Mesenchymal stem cell (in vitro differentiated cells and primary cell): ENCODE results near the gene KRT14.

ENCODE experiments used
- DNase-seq: peaks from one replicate; pipeline ENCODE4 v3.0.0-alpha.2; 2013
- H2AFZ ChIP-seq: one replicate; pipeline ENCODE4 v1.6.1; 2013; ENCODE audit warnings: low read depth, mild to moderate bottlenecking, control low read depth, inconsistent platforms, low read length, moderate library complexity
- H2AK5ac ChIP-seq: 2 replicates; pipeline ENCODE4 v1.6.1; 2013; ENCODE audit warnings: low read length, moderate library complexity, mild to moderate bottlenecking, inconsistent platforms; ENCODE audit not compliant: severe bottlenecking
- H2BK120ac ChIP-seq: one replicate; pipeline ENCODE4 v1.6.1; 2013; ENCODE audit warnings: low read depth, mild to moderate bottlenecking, inconsistent platforms, low read length, moderate library complexity
- H2BK12ac ChIP-seq, 2 experiments: one replicate each; pipeline ENCODE4 v1.6.1; 2013; ENCODE audit warnings: inconsistent platforms in 2 of 2, low read length in 2 of 2, mild to moderate bottlenecking in 2 of 2, moderate library complexity in 2 of 2, control low read depth in 1 of 2
- H2BK15ac ChIP-seq: one replicate; pipeline ENCODE4 v1.6.1; 2013; ENCODE audit warnings: mild to moderate bottlenecking, low read depth, inconsistent platforms; ENCODE audit not compliant: poor library complexity, severe bottlenecking
- H2BK5ac ChIP-seq: 2 replicates; pipeline ENCODE4 v1.6.1; 2013; ENCODE audit warnings: low read depth, mild to moderate bottlenecking, low read length, control low read depth, inconsistent platforms; ENCODE audit not compliant: poor library complexity, severe bottlenecking
- H3K14ac ChIP-seq, 2 experiments: one replicate each; pipeline ENCODE4 v1.6.1; 2013; ENCODE audit warnings: inconsistent platforms in 2 of 2, low read length in 2 of 2, control low read depth in 1 of 2, mild to moderate bottlenecking in 1 of 2, moderate library complexity in 1 of 2
- H3K18ac ChIP-seq, 2 experiments: one replicate each; pipeline ENCODE4 v1.6.1; 2013; ENCODE audit warnings: inconsistent platforms in 2 of 2, low read length in 2 of 2, control low read depth in 1 of 2, low read depth in 1 of 2, mild to moderate bottlenecking in 1 of 2
- H3K23ac ChIP-seq, 2 experiments: one replicate each; pipeline ENCODE4 v1.6.1; 2013; ENCODE audit warnings: inconsistent platforms in 2 of 2, low read length in 2 of 2, mild to moderate bottlenecking in 2 of 2, moderate library complexity in 2 of 2, control low read depth in 1 of 2
- H3K27ac ChIP-seq: 2 replicates; pipeline ENCODE4 v1.5.1; 2013; ENCODE audit warnings: mild to moderate bottlenecking, moderate library complexity, low read length, control low read depth, inconsistent platforms; ENCODE audit not compliant: poor library complexity, severe bottlenecking
- H3K27me3 ChIP-seq, 2 experiments: 2 replicates each; pipeline versions ENCODE4 v1.6.1 to v1.7.0; 2013; ENCODE audit warnings: low read length in 2 of 2, mild to moderate bottlenecking in 2 of 2, moderate library complexity in 2 of 2, control low read depth in 1 of 2, inconsistent platforms in 1 of 2; ENCODE audit not compliant: control insufficient read depth in 1 of 2, insufficient read depth in 1 of 2
- H3K36me3 ChIP-seq, 2 experiments: 2 replicates each; pipeline versions ENCODE4 v1.6.1 to v1.7.0; 2013; ENCODE audit warnings: low read length in 2 of 2, control low read depth in 1 of 2, inconsistent platforms in 1 of 2, low read depth in 1 of 2, mild to moderate bottlenecking in 1 of 2; ENCODE audit not compliant: insufficient read depth in 2 of 2, control insufficient read depth in 1 of 2
- H3K4ac ChIP-seq, 2 experiments: one replicate each; pipeline ENCODE4 v1.6.1; 2013; ENCODE audit warnings: inconsistent platforms in 2 of 2, low read length in 2 of 2, mild to moderate bottlenecking in 2 of 2, moderate library complexity in 2 of 2, control low read depth in 1 of 2, low read depth in 1 of 2
- H3K4me1 ChIP-seq: 2 replicates; pipeline ENCODE4 v1.6.1; 2013; ENCODE audit warnings: low read depth, low read length, control low read depth; ENCODE audit not compliant: control insufficient read depth, insufficient read depth
- H3K4me2 ChIP-seq: 2 replicates; pipeline ENCODE4 v1.6.1; 2013; ENCODE audit warnings: low read length, mild to moderate bottlenecking, inconsistent platforms; ENCODE audit not compliant: poor library complexity, severe bottlenecking
- H3K4me3 ChIP-seq, 2 experiments: 2 replicates each; pipeline versions ENCODE4 v1.5.1 to v1.7.0; 2013; ENCODE audit warnings: low read length in 2 of 2, mild to moderate bottlenecking in 2 of 2, control low read depth in 1 of 2, low read depth in 1 of 2; ENCODE audit not compliant: insufficient read depth in 1 of 2
- H3K79me1 ChIP-seq: replicated peaks from 2 replicates; pipeline ENCODE4 v1.6.1; 2013; ENCODE audit warnings: mild to moderate bottlenecking, control low read depth, low read length, inconsistent platforms; ENCODE audit not compliant: poor library complexity, severe bottlenecking
- H3K9ac ChIP-seq: 2 replicates; pipeline ENCODE4 v1.7.0; 2013; ENCODE audit warnings: mild to moderate bottlenecking, low read length, moderate library complexity
- H3K9me3 ChIP-seq: 2 replicates; pipeline ENCODE4 v1.7.0; 2013; ENCODE audit warnings: mild to moderate bottlenecking, low read length; ENCODE audit not compliant: control insufficient read depth
- H4K8ac ChIP-seq: one replicate; pipeline ENCODE4 v1.6.1; 2013; ENCODE audit warnings: inconsistent platforms, mild to moderate bottlenecking, low read length, moderate library complexity
- H4K91ac ChIP-seq: one replicate; pipeline ENCODE4 v1.6.1; 2013; ENCODE audit warnings: mild to moderate bottlenecking, low read length, inconsistent platforms
- WGBS: methylation state at CpG from one replicate; pipeline ENCODE4 v1.1.7; 2013; ENCODE audit warnings: mixed read lengths; 5-methylcytosine and 5-hydroxymethylcytosine counted together

KRT14 gene

GRCh38 chr17:41555105-41555887, 31.4 kb downstream of the KRT14 start:
- H3K4ac ChIP-seq: no peak overlapping the region
- H4K91ac ChIP-seq: no peak overlapping the region
- H3K4me3 ChIP-seq: no peak overlapping the region
- DNase-seq: no peak
- H3K9me3 ChIP-seq: no peaks in the 10 kb centered on the region
- 85% methylated on average over 5 of the region's 5 CpGs for WGBS
- H2AK5ac ChIP-seq: no peak overlapping the region
- no peaks in the 10 kb centered on the region for H3K79me1 ChIP-seq
- H2BK12ac ChIP-seq: no peak overlapping the region
- H3K27me3 ChIP-seq: peaks cover 12 to 19% of the 10 kb centered on the region in 2 experiments
- H3K4me1 ChIP-seq: peaks cover 5% of the 10 kb centered on the region
- no peak overlapping the region for H2AFZ ChIP-seq
- H4K8ac ChIP-seq: no peak overlapping the region
- H2BK120ac ChIP-seq: no peak overlapping the region
- no peak overlapping the region for H3K14ac ChIP-seq
- no peak overlapping the region for H3K23ac ChIP-seq
- no peak overlapping the region for H3K9ac ChIP-seq
- no peaks in the 10 kb centered on the region for H3K36me3 ChIP-seq
- H3K27ac ChIP-seq: no peak overlapping the region
- no peak overlapping the region for H3K18ac ChIP-seq
- H3K4me2 ChIP-seq: no peak overlapping the region
- no peak overlapping the region for H2BK5ac ChIP-seq
- peak overlapping the region; percentile 55 for H2BK15ac ChIP-seq

DNA sequence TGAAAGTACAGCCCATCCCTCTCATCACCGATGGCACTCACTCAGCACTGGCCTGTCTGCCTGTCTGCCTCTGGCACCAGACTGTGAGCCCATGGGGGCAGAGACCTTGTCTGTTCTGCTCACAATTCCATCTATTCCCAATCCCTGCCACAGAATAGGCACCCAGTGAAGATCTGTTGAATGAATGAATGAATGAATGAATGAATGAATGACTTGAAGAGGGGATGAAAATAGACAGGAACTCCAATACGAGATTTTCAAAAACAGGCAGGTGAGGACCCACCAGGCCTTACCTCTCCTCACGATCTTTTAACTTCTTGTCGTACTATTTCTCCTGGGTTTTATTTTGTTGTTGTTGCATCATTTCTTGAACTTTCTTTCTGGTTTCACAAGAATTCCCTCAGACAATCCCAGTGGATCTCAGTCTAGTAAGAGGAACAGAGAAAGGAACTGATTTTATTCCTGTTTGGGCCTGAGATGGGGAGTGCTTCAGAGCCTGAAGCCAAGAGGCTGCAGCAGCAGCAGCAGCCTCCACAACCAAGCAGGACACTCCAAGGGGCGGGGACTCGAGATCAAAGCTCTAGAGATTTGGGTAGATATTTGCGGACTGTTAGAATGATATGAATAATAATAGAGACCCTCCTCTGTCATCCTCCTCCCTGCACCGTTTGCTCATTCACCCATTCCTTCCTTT, 32.6 kb downstream of the KRT14 start:
- DNase-seq: no peak

GRCh38 chr17:41553176-41553575, 33.5 kb downstream of the KRT14 start:
- WGBS: 87% methylated on average over 4 of the region's 4 CpGs
- H2BK15ac ChIP-seq: no peak overlapping the region
- peaks cover 19% of the 10 kb centered on the region for H3K4me1 ChIP-seq
- peak overlapping the region; percentile 31 for H4K91ac ChIP-seq
- no peaks in the 10 kb centered on the region for H3K79me1 ChIP-seq
- H3K18ac ChIP-seq: peak overlapping the region; percentile 3 to 18
- H3K4me2 ChIP-seq: no peak overlapping the region
- H2BK12ac ChIP-seq: peak overlapping the region; percentile 18 to 61
- H3K9ac ChIP-seq: no peak overlapping the region
- H3K9me3 ChIP-seq: no peaks in the 10 kb centered on the region
- DNase-seq: no peak
- H3K14ac ChIP-seq: peak overlapping the region in 1 of 2 experiments; percentile 38
- H2BK120ac ChIP-seq: no peak overlapping the region
- H4K8ac ChIP-seq: no peak overlapping the region
- H2AFZ ChIP-seq: no peak overlapping the region
- H3K27me3 ChIP-seq: peaks cover 12 to 19% of the 10 kb centered on the region in 2 experiments
- no peak overlapping the region for H3K27ac ChIP-seq
- H2BK5ac ChIP-seq: no peak overlapping the region
- H3K4me3 ChIP-seq: no peak overlapping the region
- H2AK5ac ChIP-seq: no peak overlapping the region
- no peaks in the 10 kb centered on the region for H3K36me3 ChIP-seq
- H3K4ac ChIP-seq: no peak overlapping the region
- H3K23ac ChIP-seq: no peak overlapping the region

More for the DNA sequence above, 32.6 kb downstream of the KRT14 start:
- Histone ChIP-seq H2AK5ac (no peak overlapping the region), H2BK15ac (no peak overlapping the region), H4K8ac (peak overlapping the region; percentile 19), H3K23ac (no peak overlapping the region), H3K27me3 (peaks cover 12 to 19% of the 10 kb centered on the region in 2 experiments), H3K79me1 (no peaks in the 10 kb centered on the region), H3K36me3 (no peaks in the 10 kb centered on the region), H3K4me3 (no peak overlapping the region), H3K9ac (no peak overlapping the region), H3K27ac (no peak overlapping the region), H3K18ac (peak overlapping the region in 1 of 2 experiments; percentile 63), H2BK12ac (peak overlapping the region; percentile 92 to 96), H4K91ac (no peak overlapping the region), H2AFZ (no peak overlapping the region), H2BK5ac (no peak overlapping the region), H3K4me2 (no peak overlapping the region), H3K4me1 (peaks cover 10% of the 10 kb centered on the region), H3K4ac (no peak overlapping the region), H3K9me3 (no peaks in the 10 kb centered on the region), H2BK120ac (peak overlapping the region; percentile 42), H3K14ac (no peak overlapping the region)
- 87% methylated on average over 4 of the region's 8 CpGs for WGBS

GRCh38 chr17:41552455-41552854, 34.2 kb downstream of the KRT14 start:
- H3K9ac ChIP-seq: no peak overlapping the region
- no peak overlapping the region for H2BK5ac ChIP-seq
- H3K36me3 ChIP-seq: no peaks in the 10 kb centered on the region
- H3K14ac ChIP-seq: no peak overlapping the region
- no peak overlapping the region for H3K27ac ChIP-seq
- H2AFZ ChIP-seq: no peak overlapping the region
- H3K79me1 ChIP-seq: no peaks in the 10 kb centered on the region
- no peak overlapping the region for H3K4me3 ChIP-seq
- peak overlapping the region in 1 of 2 experiments; percentile 76 for H2BK12ac ChIP-seq
- peaks cover 12 to 19% of the 10 kb centered on the region in 2 experiments for H3K27me3 ChIP-seq
- peak overlapping the region in 1 of 2 experiments; percentile 14 for H3K18ac ChIP-seq
- no peak overlapping the region for H2BK15ac ChIP-seq
- no peak overlapping the region for H3K23ac ChIP-seq
- DNase-seq: no peak
- WGBS: 95% methylated on average over 5 of the region's 5 CpGs
- H2BK120ac ChIP-seq: no peak overlapping the region
- no peaks in the 10 kb centered on the region for H3K9me3 ChIP-seq
- H3K4me1 ChIP-seq: peaks cover 26% of the 10 kb centered on the region
- H4K91ac ChIP-seq: no peak overlapping the region
- no peak overlapping the region for H2AK5ac ChIP-seq
- no peak overlapping the region for H3K4ac ChIP-seq
- no peak overlapping the region for H3K4me2 ChIP-seq
- no peak overlapping the region for H4K8ac ChIP-seq
